Spinal cord (tissue), 10 donors: ENCODE results near the gene SYT15. TPM values are rescaled to one million over a fixed set of nuclear protein-coding genes. Genes with fewer than 3 reads are reported as not detected.

Experiments
- DNase-seq, 6 donors: peaks; one replicate each; pipeline versions ENCODE4 v3.0.0 to v3.0.0-alpha.2; 2013 to 2015; ENCODE audit warnings: low spot score in 6 of 6, low read depth in 4 of 6
- H3K27ac ChIP-seq: one replicate; pipeline ENCODE4 v1.5.1; 2013; ENCODE audit warnings: low read depth, low read length, control low read depth
- H3K27me3 ChIP-seq: one replicate; pipeline ENCODE4 v1.6.1; 2013; ENCODE audit warnings: low read length; ENCODE audit not compliant: control insufficient read depth, insufficient read depth
- H3K36me3 ChIP-seq: one replicate; pipeline ENCODE4 v1.6.1; 2013; ENCODE audit warnings: low read length; ENCODE audit not compliant: control insufficient read depth, insufficient read depth
- H3K4me1 ChIP-seq: one replicate; pipeline ENCODE4 v1.6.1; 2013; ENCODE audit warnings: low read length; ENCODE audit not compliant: control insufficient read depth, insufficient read depth
- H3K4me3 ChIP-seq: one replicate; pipeline ENCODE4 v1.5.1; 2013; ENCODE audit warnings: low read depth, low read length, control low read depth
- H3K9me3 ChIP-seq: one replicate; pipeline ENCODE4 v1.6.1; 2013; ENCODE audit warnings: low read length; ENCODE audit not compliant: control insufficient read depth, insufficient read depth
- WGBS: methylation state at CpG from one replicate; pipeline ENCODE4 v1.1.5; 2013; ENCODE audit warnings: missing lambda C conversion rate; ENCODE audit not compliant: insufficient coverage; 5-methylcytosine and 5-hydroxymethylcytosine counted together
- polyA plus RNA-seq, 2 donors: library from polyadenylated mRNA; unstranded; fragments of 120-200 nt; gene quantifications; one replicate each; pipeline ENCODE4 v1.2.1, GENCODE V29; 2013; ENCODE audit not compliant: insufficient read length in 2 of 2
- total RNA-seq, 2 donors: library from RNA; depleted of rRNA in 1 of 2; stranded (reverse); fragments of 120-200 nt in 1 of 2; fragments of >200 nt in 1 of 2; gene quantifications; one replicate each; pipeline versions ENCODE4 v1.2.3 to v1.2.4, GENCODE V29; 2013 to 2014
- donor health status: healthy.

The SYT15 gene
- total and polyA plus RNA-seq, 4 donors: 3.3 to 15.2 (median 6.6) TPM

DNA sequence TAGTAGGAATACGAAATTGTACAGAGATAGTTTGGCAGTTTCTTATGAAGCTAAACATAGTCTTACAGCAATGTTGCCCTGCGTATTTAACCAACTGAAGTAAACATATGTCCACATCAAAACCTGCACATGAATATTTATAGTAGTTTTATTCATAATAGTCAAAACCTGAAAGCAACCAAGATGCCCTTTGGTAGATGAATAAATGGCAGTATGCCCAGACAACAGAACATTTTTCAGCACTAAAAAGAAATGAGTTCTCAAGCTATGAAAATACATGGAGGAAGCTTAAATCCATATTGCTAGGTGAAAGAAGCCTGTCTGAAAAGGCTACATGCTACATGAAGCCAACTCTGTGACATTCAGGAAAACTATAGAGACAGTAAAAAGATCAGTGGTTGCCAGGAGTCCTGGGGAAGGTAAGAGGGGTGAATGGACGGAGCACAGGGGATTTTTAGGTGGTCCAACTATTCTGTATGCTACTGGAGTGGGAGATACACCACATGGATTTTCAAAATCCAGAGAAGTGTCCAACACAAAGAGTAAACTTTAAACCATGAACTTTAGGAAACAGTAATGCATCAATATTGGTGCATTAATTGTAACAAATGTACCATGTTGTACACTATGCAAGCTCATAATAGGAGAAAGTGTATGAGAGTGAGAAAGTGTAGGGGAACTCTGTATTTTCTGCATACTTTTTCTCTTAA, 40.1 kb upstream of the SYT15 start:
- Histone ChIP-seq H3K4me3 (no peak overlapping the region), H3K27ac (no peak overlapping the region), H3K9me3 (no peaks in the 10 kb centered on the region), H3K36me3 (no peaks in the 10 kb centered on the region), H3K4me1 (peaks cover 15% of the 10 kb centered on the region), H3K27me3 (peaks cover 24% of the 10 kb centered on the region)
- WGBS: 75% methylated on average over 1 of the region's 3 CpGs
- peak in 1 of 6 donors; percentile 82 for DNase-seq

- H3K4me1 ChIP-seq: peaks cover 15% of the 10 kb centered on the region
- H3K27ac ChIP-seq: no peak overlapping the region
These were observed 39.1 kb upstream of the SYT15 start for GRCh38 chr10:46539596-46540411.

DNA sequence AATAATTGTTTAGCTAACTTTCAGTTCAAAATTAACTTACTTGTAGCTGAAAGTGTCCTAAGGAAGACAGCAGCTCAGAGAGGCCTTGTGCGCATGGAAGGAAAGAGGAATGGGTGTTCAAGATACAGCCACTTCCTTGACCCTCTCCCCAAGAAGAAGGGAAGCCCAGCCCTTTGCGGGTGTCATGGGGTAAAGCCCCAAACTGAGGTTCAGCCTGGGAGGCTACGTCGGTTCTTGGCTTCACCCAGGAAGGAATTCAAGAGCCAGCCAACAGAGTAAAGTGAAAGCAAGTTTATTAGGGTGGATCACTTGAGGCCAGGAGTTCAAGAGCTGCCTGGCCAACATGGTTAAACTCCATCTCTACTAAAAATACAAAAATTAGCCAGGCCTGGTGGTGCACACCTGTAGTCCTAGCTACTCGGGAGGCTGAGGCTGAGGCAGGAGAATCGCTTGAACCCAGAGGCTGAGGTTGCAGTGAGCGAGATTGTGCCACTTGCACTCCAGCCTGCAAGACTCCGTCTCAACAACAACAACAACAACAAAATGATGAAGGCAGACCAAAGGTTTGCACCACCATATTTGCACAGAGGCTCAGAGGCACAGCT, 38.4 kb upstream of the SYT15 start:
- Histone ChIP-seq H3K27me3 (peaks cover 24% of the 10 kb centered on the region), H3K36me3 (no peaks in the 10 kb centered on the region), H3K9me3 (no peaks in the 10 kb centered on the region), H3K4me3 (no peak overlapping the region), H3K4me1 (peaks cover 15% of the 10 kb centered on the region), H3K27ac (no peak overlapping the region)
- DNase-seq: no peak
- WGBS: 97% methylated on average over 8 of the region's 8 CpGs

More at GRCh38 chr10:46539596-46540411, 39.1 kb upstream of the SYT15 start:
- 91% methylated on average over 11 of the region's 14 CpGs for WGBS
- H3K9me3 ChIP-seq: no peaks in the 10 kb centered on the region
- no peak overlapping the region for H3K4me3 ChIP-seq
- DNase-seq: no peak
- H3K27me3 ChIP-seq: peaks cover 24% of the 10 kb centered on the region
- no peaks in the 10 kb centered on the region for H3K36me3 ChIP-seq

GRCh38 chr10:46541017-46541661, 37.8 kb upstream of the SYT15 start:
- WGBS: 5% methylated on average over 29 of the region's 42 CpGs
- H3K27me3 ChIP-seq: peaks cover 24% of the 10 kb centered on the region
- no peak overlapping the region for H3K27ac ChIP-seq
- H3K4me3 ChIP-seq: peak overlapping the region; percentile 31
- DNase-seq: peak in 2 of 6 donors; percentile 55 to 71
- H3K4me1 ChIP-seq: peaks cover 15% of the 10 kb centered on the region
- H3K36me3 ChIP-seq: no peaks in the 10 kb centered on the region
- no peaks in the 10 kb centered on the region for H3K9me3 ChIP-seq

- WGBS: 64% methylated on average over 5 of the region's 7 CpGs
- no peak for DNase-seq
- H3K36me3 ChIP-seq: no peaks in the 10 kb centered on the region
- H3K9me3 ChIP-seq: no peaks in the 10 kb centered on the region
- peaks cover 20% of the 10 kb centered on the region for H3K27me3 ChIP-seq
- H3K4me1 ChIP-seq: peaks cover 18% of the 10 kb centered on the region
- H3K4me3 ChIP-seq: no peak overlapping the region
- H3K27ac ChIP-seq: no peak overlapping the region
These were observed 37.0 kb upstream of the SYT15 start for GRCh38 chr10:46541735-46542566.

DNA sequence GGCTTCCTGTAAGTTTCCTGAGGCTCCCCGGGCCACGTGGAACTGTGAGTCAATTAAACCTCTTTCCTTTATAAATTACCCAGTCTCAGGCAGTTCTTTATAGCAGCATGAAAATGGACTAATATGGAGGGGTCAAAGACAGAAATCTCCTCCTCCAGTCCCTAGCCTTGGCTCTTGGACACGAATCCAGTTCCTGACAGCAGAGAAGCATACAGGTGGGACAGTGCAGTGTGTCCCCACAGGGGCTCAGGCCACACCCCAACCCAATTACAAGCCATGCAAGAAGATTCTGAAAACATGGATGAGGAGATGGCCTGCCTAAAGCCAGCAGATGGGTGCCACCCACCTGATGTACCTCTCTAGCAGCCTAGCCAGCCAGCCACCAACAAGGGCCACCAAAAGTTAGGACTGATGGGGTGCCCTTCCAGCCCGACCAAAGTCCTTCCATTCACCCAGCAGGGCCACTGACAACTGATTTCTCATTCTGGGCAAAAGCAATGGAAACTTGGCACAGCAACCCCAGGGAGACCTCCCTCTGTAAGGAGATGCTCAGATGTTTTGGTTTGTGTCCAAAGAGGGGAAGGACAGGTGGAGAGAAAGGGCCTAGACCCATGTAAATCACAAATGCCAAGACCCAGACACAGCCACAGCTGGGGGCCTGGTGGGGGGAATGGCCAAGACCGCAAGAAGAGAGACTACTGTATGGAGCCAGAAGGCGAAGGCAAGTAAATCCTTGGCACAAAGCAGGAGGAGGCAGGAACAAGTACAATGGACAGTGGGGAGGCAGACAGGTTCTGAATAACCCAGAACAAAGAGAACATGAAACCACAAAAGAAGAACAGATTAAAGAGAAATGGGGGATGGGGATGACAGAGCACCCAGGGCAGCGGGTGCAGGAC, 36.1 kb upstream of the SYT15 start:
- Histone ChIP-seq H3K27me3 (peaks cover 20% of the 10 kb centered on the region), H3K4me1 (peaks cover 18% of the 10 kb centered on the region), H3K27ac (no peak overlapping the region), H3K4me3 (no peak overlapping the region), H3K9me3 (no peaks in the 10 kb centered on the region), H3K36me3 (no peaks in the 10 kb centered on the region)
- no peak for DNase-seq
- WGBS: 59% methylated on average over 6 of the region's 7 CpGs

- DNase-seq: no peak
- WGBS: 86% methylated on average over 14 of the region's 14 CpGs
These were observed 35.2 kb upstream of the SYT15 start for GRCh38 chr10:46543466-46544377.

More at GRCh38 chr10:46543466-46544377, 35.2 kb upstream of the SYT15 start:
- Histone ChIP-seq H3K4me1 (peaks cover 18% of the 10 kb centered on the region), H3K9me3 (no peaks in the 10 kb centered on the region), H3K36me3 (no peaks in the 10 kb centered on the region), H3K27ac (no peak overlapping the region), H3K27me3 (peaks cover 20% of the 10 kb centered on the region), H3K4me3 (no peak overlapping the region)
